Panc1 (cell line): ENCODE results near the gene KRT6C. TPM values are rescaled to one million over a fixed set of nuclear protein-coding genes. Genes with fewer than 3 reads are reported as not detected.

Experiments
- ATAC-seq: fragments of 200-7000 bp; cut with Tn5 transposase; 2 replicates; pipeline ENCODE4 v1.9.1; 2020; ENCODE audit warnings: mild to moderate bottlenecking, moderate library complexity
- BruUV-seq: library from RNA; stranded (reverse); fragments of 400-500 nt; replicated peaks from 2 replicates; lab custom pipeline; 2021; lab: Mats Ljungman, UMichigan
- CTCF ChIA-PET: fragments of 300-600 bp; sonication (Branson Sonifier 250); formaldehyde crosslinking; loops from one replicate; lab custom pipeline; 2022; ENCODE audit warnings: antibody characterized with exemption; lab: Charles Lee
- POLR2A ChIA-PET: fragments of 300-600 bp; sonication (Branson Sonifier 250); formaldehyde crosslinking; loops from one replicate; lab custom pipeline; 2022; ENCODE audit warnings: antibody characterized with exemption; lab: Charles Lee
- DNase-seq: peaks from one replicate; pipeline ENCODE4 v3.0.0-alpha.2; 2010; ENCODE audit warnings: low read depth, low spot score
- H3K27ac ChIP-seq: 2 replicates; pipeline ENCODE4 v1.5.1; 2011; ENCODE audit warnings: mild to moderate bottlenecking, low read length, inconsistent platforms
- H3K27me3 ChIP-seq: fragments of 200-500 bp; sonication (Bioruptor generic); 2 replicates; pipeline ENCODE4 v1.6.0; 2014; ENCODE audit warnings: low read length, inconsistent platforms; ENCODE audit not compliant: control insufficient read depth, insufficient read depth
- H3K36me3 ChIP-seq: fragments of 200-500 bp; sonication (Bioruptor generic); 2 replicates; pipeline ENCODE4 v1.5.1; 2014; ENCODE audit warnings: inconsistent platforms, mild to moderate bottlenecking, low read length, moderate library complexity; ENCODE audit not compliant: control insufficient read depth, insufficient read depth
- H3K4me1 ChIP-seq: 2 replicates; pipeline ENCODE4 v1.5.1; 2011; ENCODE audit warnings: inconsistent platforms, mild to moderate bottlenecking, low read length, moderate library complexity; ENCODE audit not compliant: control insufficient read depth, insufficient read depth
- H3K4me3 ChIP-seq, 2 experiments: 2 replicates each; pipeline ENCODE4 v1.5.1; 2011 to 2012; ENCODE audit warnings: low read depth in 2 of 2, low read length in 2 of 2, mild to moderate bottlenecking in 2 of 2, inconsistent platforms in 1 of 2, moderate library complexity in 1 of 2
- H3K9me3 ChIP-seq: fragments of 200-500 bp; sonication (Bioruptor generic); 2 replicates; pipeline ENCODE4 v1.5.1; 2014; ENCODE audit warnings: low read depth, mild to moderate bottlenecking, inconsistent platforms, low read length, moderate library complexity; ENCODE audit not compliant: control insufficient read depth, insufficient read depth
- POLR2AphosphoS5 ChIP-seq: IDR thresholded peaks from 2 replicates; pipeline ENCODE4 v1.6.1; 2012; ENCODE audit warnings: mild to moderate bottlenecking, low read depth, low read length, moderate library complexity
- SIN3A ChIP-seq: IDR thresholded peaks from 2 replicates; pipeline ENCODE4 v1.6.1; 2012; ENCODE audit warnings: low read depth, mild to moderate bottlenecking, low read length, moderate library complexity, borderline replicate concordance; ENCODE audit not compliant: insufficient read depth
- TCF7L2 ChIP-seq: IDR thresholded peaks from 2 replicates; pipeline ENCODE4 v1.6.1; 2011; ENCODE audit warnings: mild to moderate bottlenecking, low read depth, low read length, inconsistent platforms
- in situ Hi-C: cut with HindIII; loops from 2 replicates; pipeline ENCODE4 v1.10.0; 2016; ENCODE audit warnings: low sequenced_read_pairs, low pct_unique_long_range_greater_than_20kb
- intact Hi-C: fragments of 100-400 bp; cut with micrococcal nuclease; formaldehyde crosslinking; loops from one replicate; pipeline ENCODE4 v1.10.0; 2022; ENCODE audit not compliant: unreplicated experiment
- total RNA-seq: library from RNA; stranded (reverse); gene quantifications from one replicate; pipeline ENCODE4 v1.2.1, GENCODE V29; 2021; ENCODE audit not compliant: unreplicated experiment
- TF ChIP-seq, protein P1 (sequence below): fragments of 450-650 bp; IDR thresholded peaks from 2 replicates; pipeline ENCODE4 v1.5.1; 2017; ENCODE audit warnings: mild to moderate bottlenecking
- TF ChIP-seq, protein P2 (sequence below), 2 experiments: IDR thresholded peaks; 2 replicates each; pipeline ENCODE4 v1.6.1; 2011 to 2012; ENCODE audit warnings: low read depth in 2 of 2, control low read depth in 1 of 2, low read length in 1 of 2, mild to moderate bottlenecking in 1 of 2, moderate library complexity in 1 of 2; ENCODE audit not compliant: insufficient read depth in 1 of 2

The KRT6C gene
- total RNA-seq, 1 experiment from 2014 or later: not detected

GRCh38 chr12:52443966-52444365, 29.6 kb downstream of the KRT6C start:
- CTCF ChIA-PET: no interaction called here
- BruUV-seq: no TSS peak
- intact Hi-C loops: no loop called here

DNA sequence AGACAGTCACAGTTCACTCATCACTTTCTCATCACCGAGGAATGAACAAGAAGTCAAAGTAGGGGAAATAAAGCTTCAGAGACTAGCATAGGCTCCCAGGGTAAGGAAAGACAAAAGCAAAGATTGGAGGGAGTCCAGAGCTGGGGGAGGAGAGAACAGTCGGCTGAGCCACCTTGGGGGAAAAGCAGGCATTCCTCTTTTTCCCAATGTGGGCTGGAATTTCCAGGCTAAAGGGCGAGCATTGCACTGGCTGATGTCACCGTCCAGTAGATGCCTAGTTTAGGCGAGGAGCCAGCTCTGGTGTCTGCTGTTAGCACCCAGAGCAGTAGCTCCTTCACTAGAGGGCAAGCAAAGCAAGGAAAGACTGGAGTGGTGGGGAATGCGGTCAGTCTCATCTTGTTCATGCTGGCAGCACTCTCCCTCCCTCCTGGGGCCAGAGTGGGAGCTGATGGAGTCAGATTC, 31.0 kb downstream of the KRT6C start:
- CTCF ChIA-PET: no interaction called here
- TF ChIP-seq POLR2AphosphoS5 (no peak), SIN3A (no peak), TCF7L2 (no peak)
- TF ChIP-seq, protein P1, sequence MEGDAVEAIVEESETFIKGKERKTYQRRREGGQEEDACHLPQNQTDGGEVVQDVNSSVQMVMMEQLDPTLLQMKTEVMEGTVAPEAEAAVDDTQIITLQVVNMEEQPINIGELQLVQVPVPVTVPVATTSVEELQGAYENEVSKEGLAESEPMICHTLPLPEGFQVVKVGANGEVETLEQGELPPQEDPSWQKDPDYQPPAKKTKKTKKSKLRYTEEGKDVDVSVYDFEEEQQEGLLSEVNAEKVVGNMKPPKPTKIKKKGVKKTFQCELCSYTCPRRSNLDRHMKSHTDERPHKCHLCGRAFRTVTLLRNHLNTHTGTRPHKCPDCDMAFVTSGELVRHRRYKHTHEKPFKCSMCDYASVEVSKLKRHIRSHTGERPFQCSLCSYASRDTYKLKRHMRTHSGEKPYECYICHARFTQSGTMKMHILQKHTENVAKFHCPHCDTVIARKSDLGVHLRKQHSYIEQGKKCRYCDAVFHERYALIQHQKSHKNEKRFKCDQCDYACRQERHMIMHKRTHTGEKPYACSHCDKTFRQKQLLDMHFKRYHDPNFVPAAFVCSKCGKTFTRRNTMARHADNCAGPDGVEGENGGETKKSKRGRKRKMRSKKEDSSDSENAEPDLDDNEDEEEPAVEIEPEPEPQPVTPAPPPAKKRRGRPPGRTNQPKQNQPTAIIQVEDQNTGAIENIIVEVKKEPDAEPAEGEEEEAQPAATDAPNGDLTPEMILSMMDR: no peak
- TF ChIP-seq, protein P2, sequence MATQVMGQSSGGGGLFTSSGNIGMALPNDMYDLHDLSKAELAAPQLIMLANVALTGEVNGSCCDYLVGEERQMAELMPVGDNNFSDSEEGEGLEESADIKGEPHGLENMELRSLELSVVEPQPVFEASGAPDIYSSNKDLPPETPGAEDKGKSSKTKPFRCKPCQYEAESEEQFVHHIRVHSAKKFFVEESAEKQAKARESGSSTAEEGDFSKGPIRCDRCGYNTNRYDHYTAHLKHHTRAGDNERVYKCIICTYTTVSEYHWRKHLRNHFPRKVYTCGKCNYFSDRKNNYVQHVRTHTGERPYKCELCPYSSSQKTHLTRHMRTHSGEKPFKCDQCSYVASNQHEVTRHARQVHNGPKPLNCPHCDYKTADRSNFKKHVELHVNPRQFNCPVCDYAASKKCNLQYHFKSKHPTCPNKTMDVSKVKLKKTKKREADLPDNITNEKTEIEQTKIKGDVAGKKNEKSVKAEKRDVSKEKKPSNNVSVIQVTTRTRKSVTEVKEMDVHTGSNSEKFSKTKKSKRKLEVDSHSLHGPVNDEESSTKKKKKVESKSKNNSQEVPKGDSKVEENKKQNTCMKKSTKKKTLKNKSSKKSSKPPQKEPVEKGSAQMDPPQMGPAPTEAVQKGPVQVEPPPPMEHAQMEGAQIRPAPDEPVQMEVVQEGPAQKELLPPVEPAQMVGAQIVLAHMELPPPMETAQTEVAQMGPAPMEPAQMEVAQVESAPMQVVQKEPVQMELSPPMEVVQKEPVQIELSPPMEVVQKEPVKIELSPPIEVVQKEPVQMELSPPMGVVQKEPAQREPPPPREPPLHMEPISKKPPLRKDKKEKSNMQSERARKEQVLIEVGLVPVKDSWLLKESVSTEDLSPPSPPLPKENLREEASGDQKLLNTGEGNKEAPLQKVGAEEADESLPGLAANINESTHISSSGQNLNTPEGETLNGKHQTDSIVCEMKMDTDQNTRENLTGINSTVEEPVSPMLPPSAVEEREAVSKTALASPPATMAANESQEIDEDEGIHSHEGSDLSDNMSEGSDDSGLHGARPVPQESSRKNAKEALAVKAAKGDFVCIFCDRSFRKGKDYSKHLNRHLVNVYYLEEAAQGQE (IDR thresholded peaks at IDR 0.05; ENCODE audit: insufficient read depth in 1 of 2, low read depth in 2 of 2, low read length in 1 of 2): no peak
- peak; percentile 59 for ATAC-seq
- in situ Hi-C loops (no loop called here), intact Hi-C loops (no loop called here)
- no TSS peak for BruUV-seq
- no peak overlapping the region for H3K4me3 ChIP-seq
- H3K36me3 ChIP-seq: no peaks in the 10 kb centered on the region
- no peaks in the 10 kb centered on the region for H3K9me3 ChIP-seq
- POLR2A ChIA-PET: no interaction called here
- no peak overlapping the region for H3K27ac ChIP-seq
- H3K4me1 ChIP-seq: no peaks in the 10 kb centered on the region
- DNase-seq: peak; percentile 82
- no peaks in the 10 kb centered on the region for H3K27me3 ChIP-seq

More at GRCh38 chr12:52443966-52444365, 29.6 kb downstream of the KRT6C start:
- no peak overlapping the region for H3K27ac ChIP-seq
- no peaks in the 10 kb centered on the region for H3K4me1 ChIP-seq
- ATAC-seq (no peak), DNase-seq (no peak)
- POLR2A ChIA-PET: no interaction called here
- no peaks in the 10 kb centered on the region for H3K27me3 ChIP-seq
- no peaks in the 10 kb centered on the region for H3K36me3 ChIP-seq
- in situ Hi-C loops: no loop called here
- H3K4me3 ChIP-seq: no peak overlapping the region
- no peak for TF ChIP-seq POLR2AphosphoS5
- TF ChIP-seq, protein P1: no peak
- no peak for TF ChIP-seq SIN3A
- no peak for TF ChIP-seq TCF7L2
- TF ChIP-seq, protein P2 (IDR thresholded peaks at IDR 0.05; ENCODE audit: insufficient read depth in 1 of 2, low read depth in 2 of 2, low read length in 1 of 2): no peak
- no peaks in the 10 kb centered on the region for H3K9me3 ChIP-seq
